CD4-positive, CD25-positive, alpha-beta regulatory T cell (primary cell): ENCODE data around the gene OMP. TPM values are rescaled to one million over a fixed set of nuclear protein-coding genes. Genes with fewer than 3 reads are reported as not detected.

Experiments
- ATAC-seq, 2 donors: fragments of 150-1000 bp; cut with Tn5 transposase; one replicate each; pipeline ENCODE4 v1.10.0; 2021; ENCODE audit warnings: low read depth in 2 of 2, moderate number of reproducible peaks in 2 of 2, moderate library complexity in 1 of 2
- DNase-seq, 3 donors: peaks; one replicate each; pipeline versions ENCODE4 v3.0.0 to v3.0.0-alpha.2; 2012 to 2022; ENCODE audit warnings: mixed read lengths in 1 of 3
- H3K27ac ChIP-seq: one replicate; pipeline ENCODE4 v1.7.0; 2013; ENCODE audit warnings: mild to moderate bottlenecking, low read length; ENCODE audit not compliant: insufficient read depth, poor library complexity, severe bottlenecking
- H3K27me3 ChIP-seq: one replicate; pipeline ENCODE4 v1.7.0; 2013; ENCODE audit warnings: low read length; ENCODE audit not compliant: control insufficient read depth, insufficient read depth
- H3K36me3 ChIP-seq: one replicate; pipeline ENCODE4 v1.7.0; 2013; ENCODE audit warnings: mild to moderate bottlenecking, low read length, moderate library complexity; ENCODE audit not compliant: control insufficient read depth, insufficient read depth
- H3K4me1 ChIP-seq: 2 replicates; pipeline ENCODE4 v1.7.0; 2013; ENCODE audit warnings: mild to moderate bottlenecking, low read length; ENCODE audit not compliant: insufficient read depth, control insufficient read depth, poor library complexity, severe bottlenecking
- H3K4me3 ChIP-seq: one replicate; pipeline ENCODE4 v1.7.0; 2013; ENCODE audit warnings: low read depth, mild to moderate bottlenecking, low read length, moderate library complexity
- H3K9me3 ChIP-seq, 2 experiments: 1 replicate in 1 of 2; 2 replicates in 1 of 2; pipeline ENCODE4 v1.7.0; 2013; ENCODE audit warnings: low read length in 2 of 2, mild to moderate bottlenecking in 1 of 2, moderate library complexity in 1 of 2; ENCODE audit not compliant: control insufficient read depth in 2 of 2
- H3K27ac Mint-ChIP-seq, 3 donors: one replicate each; pipeline ENCODE4 v1.8.0; 2020 to 2022; ENCODE audit warnings: mild to moderate bottlenecking in 3 of 3, mixed read lengths in 3 of 3, moderate library complexity in 2 of 3
- H3K27me3 Mint-ChIP-seq: one replicate; pipeline ENCODE4 v1.8.0; 2022; ENCODE audit warnings: mild to moderate bottlenecking, mixed read lengths
- H3K36me3 Mint-ChIP-seq: one replicate; pipeline ENCODE4 v1.8.0; 2020; ENCODE audit warnings: mixed read lengths
- H3K4me1 Mint-ChIP-seq, 4 donors: one replicate each; pipeline ENCODE4 v1.8.0; 2020 to 2022; ENCODE audit warnings: mixed read lengths in 4 of 4, mild to moderate bottlenecking in 1 of 4
- H3K4me3 Mint-ChIP-seq, 4 donors: one replicate each; pipeline ENCODE4 v1.8.0; 2020 to 2022; ENCODE audit warnings: mild to moderate bottlenecking in 4 of 4, mixed read lengths in 4 of 4, moderate library complexity in 3 of 4
- H3K9me3 Mint-ChIP-seq, 7 donors: one replicate each; pipeline ENCODE4 v1.8.0; 2020 to 2022; ENCODE audit warnings: mixed read lengths in 7 of 7, mild to moderate bottlenecking in 3 of 7, moderate library complexity in 2 of 7
- polyA plus RNA-seq, 4 donors: library from polyadenylated mRNA; unstranded; fragments of 300-500 nt; fragmentation: Illumina TruSeq; gene quantifications; one replicate each; pipeline ENCODE4 v1.2.3, GENCODE V29; 2021
- total RNA-seq: library from RNA; stranded (reverse); gene quantifications from one replicate; pipeline ENCODE4 v1.2.3, GENCODE V29; 2022

The OMP gene
- total and polyA plus RNA-seq, 5 donors from 2014 or later: not detected

GRCh38 chr11:77085652-77086051 is 17.0 kb upstream of the OMP start:
- Histone ChIP-seq H3K9me3 (no peaks in the 10 kb centered on the region), H3K36me3 (no peaks in the 10 kb centered on the region), H3K4me1 (peaks cover 18% of the 10 kb centered on the region), H3K27me3 (no peaks in the 10 kb centered on the region), H3K27ac (no peak overlapping the region), H3K4me3 (no peak overlapping the region)
- Mint-ChIP-seq H3K27ac (peak overlapping the region in 1 of 3 donors; percentile 71), H3K4me3 (no peak overlapping the region), H3K9me3 (peaks cover 0 to 2% (median 0%) of the 10 kb centered on the region in 7 donors), H3K4me1 (peaks cover 0 to 24% (median 5%) of the 10 kb centered on the region in 4 donors), H3K27me3 (no peaks in the 10 kb centered on the region), H3K36me3 (no peaks in the 10 kb centered on the region)
- no peak for ATAC-seq
- no peak for DNase-seq

- peaks cover 0 to 23% (median 8%) of the 10 kb centered on the region in 4 donors for H3K4me1 Mint-ChIP-seq
- Histone ChIP-seq H3K9me3 (no peaks in the 10 kb centered on the region), H3K4me1 (peaks cover 21% of the 10 kb centered on the region), H3K27me3 (no peaks in the 10 kb centered on the region), H3K36me3 (no peaks in the 10 kb centered on the region), H3K4me3 (no peak overlapping the region), H3K27ac (no peak overlapping the region)
- H3K27ac Mint-ChIP-seq: no peak overlapping the region
- H3K4me3 Mint-ChIP-seq: no peak overlapping the region
- no peak for DNase-seq
- H3K36me3 Mint-ChIP-seq: no peaks in the 10 kb centered on the region
- peaks cover 0 to 2% (median 0%) of the 10 kb centered on the region in 7 donors for H3K9me3 Mint-ChIP-seq
- no peaks in the 10 kb centered on the region for H3K27me3 Mint-ChIP-seq
- no peak for ATAC-seq
Observed at GRCh38 chr11:77086521-77087472, 15.8 kb upstream of the OMP start.

GRCh38 chr11:77087723-77088225 is 14.9 kb upstream of the OMP start:
- no peak for ATAC-seq
- H3K4me1 Mint-ChIP-seq: peaks cover 0 to 13% (median 4%) of the 10 kb centered on the region in 4 donors
- Histone ChIP-seq H3K27me3 (no peaks in the 10 kb centered on the region), H3K4me3 (no peak overlapping the region), H3K4me1 (peaks cover 11% of the 10 kb centered on the region), H3K27ac (no peak overlapping the region), H3K36me3 (no peaks in the 10 kb centered on the region), H3K9me3 (no peaks in the 10 kb centered on the region)
- H3K9me3 Mint-ChIP-seq: no peaks in the 10 kb centered on the region
- peak overlapping the region in 1 of 3 donors; percentile 26 for H3K27ac Mint-ChIP-seq
- H3K27me3 Mint-ChIP-seq: no peaks in the 10 kb centered on the region
- DNase-seq: no peak
- H3K36me3 Mint-ChIP-seq: no peaks in the 10 kb centered on the region
- H3K4me3 Mint-ChIP-seq: no peak overlapping the region

GRCh38 chr11:77088236-77089003 is 14.2 kb upstream of the OMP start:
- Mint-ChIP-seq H3K9me3 (no peaks in the 10 kb centered on the region), H3K36me3 (no peaks in the 10 kb centered on the region), H3K27ac (no peak overlapping the region), H3K4me1 (peaks cover 0 to 10% (median 3%) of the 10 kb centered on the region in 4 donors), H3K4me3 (no peak overlapping the region), H3K27me3 (no peaks in the 10 kb centered on the region)
- Histone ChIP-seq H3K4me3 (no peak overlapping the region), H3K27ac (no peak overlapping the region), H3K36me3 (no peaks in the 10 kb centered on the region), H3K27me3 (no peaks in the 10 kb centered on the region), H3K9me3 (no peaks in the 10 kb centered on the region), H3K4me1 (peaks cover 6% of the 10 kb centered on the region)
- DNase-seq (no peak), ATAC-seq (no peak)

GRCh38 chr11:77089004-77089545 is 13.6 kb upstream of the OMP start:
- peaks cover 3% of the 10 kb centered on the region for H3K4me1 ChIP-seq
- H3K27me3 Mint-ChIP-seq: no peaks in the 10 kb centered on the region
- no peaks in the 10 kb centered on the region for H3K27me3 ChIP-seq
- peaks cover 0 to 6% (median 2%) of the 10 kb centered on the region in 4 donors for H3K4me1 Mint-ChIP-seq
- no peaks in the 10 kb centered on the region for H3K9me3 ChIP-seq
- DNase-seq: no peak
- no peak overlapping the region for H3K27ac ChIP-seq
- no peak overlapping the region for H3K4me3 ChIP-seq
- no peak overlapping the region for H3K4me3 Mint-ChIP-seq
- H3K27ac Mint-ChIP-seq: no peak overlapping the region
- H3K36me3 Mint-ChIP-seq: no peaks in the 10 kb centered on the region
- no peaks in the 10 kb centered on the region for H3K9me3 Mint-ChIP-seq
- no peak for ATAC-seq
- H3K36me3 ChIP-seq: no peaks in the 10 kb centered on the region

- Histone ChIP-seq H3K9me3 (no peaks in the 10 kb centered on the region), H3K4me1 (peaks cover 3% of the 10 kb centered on the region), H3K4me3 (no peak overlapping the region), H3K27ac (no peak overlapping the region), H3K36me3 (no peaks in the 10 kb centered on the region), H3K27me3 (no peaks in the 10 kb centered on the region)
- DNase-seq (no peak), ATAC-seq (no peak)
- Mint-ChIP-seq H3K4me1 (peaks cover 0 to 6% (median 1%) of the 10 kb centered on the region in 4 donors), H3K9me3 (no peaks in the 10 kb centered on the region), H3K27ac (no peak overlapping the region), H3K4me3 (no peak overlapping the region), H3K27me3 (no peaks in the 10 kb centered on the region), H3K36me3 (no peaks in the 10 kb centered on the region)
Observed at GRCh38 chr11:77090046-77090372, 12.6 kb upstream of the OMP start.

- no peak overlapping the region for H3K4me3 ChIP-seq
- DNase-seq (no peak), ATAC-seq (no peak)
- H3K36me3 ChIP-seq: no peaks in the 10 kb centered on the region
- Mint-ChIP-seq H3K4me1 (peaks cover 0 to 6% (median 1%) of the 10 kb centered on the region in 4 donors), H3K9me3 (no peaks in the 10 kb centered on the region), H3K4me3 (no peak overlapping the region), H3K27ac (no peak overlapping the region), H3K36me3 (no peaks in the 10 kb centered on the region), H3K27me3 (no peaks in the 10 kb centered on the region)
- no peaks in the 10 kb centered on the region for H3K27me3 ChIP-seq
- H3K27ac ChIP-seq: no peak overlapping the region
- H3K4me1 ChIP-seq: peaks cover 3% of the 10 kb centered on the region
- no peaks in the 10 kb centered on the region for H3K9me3 ChIP-seq
Observed at GRCh38 chr11:77090373-77091111, 12.1 kb upstream of the OMP start.
